ENCODE data around the gene KRT84.

DNA sequence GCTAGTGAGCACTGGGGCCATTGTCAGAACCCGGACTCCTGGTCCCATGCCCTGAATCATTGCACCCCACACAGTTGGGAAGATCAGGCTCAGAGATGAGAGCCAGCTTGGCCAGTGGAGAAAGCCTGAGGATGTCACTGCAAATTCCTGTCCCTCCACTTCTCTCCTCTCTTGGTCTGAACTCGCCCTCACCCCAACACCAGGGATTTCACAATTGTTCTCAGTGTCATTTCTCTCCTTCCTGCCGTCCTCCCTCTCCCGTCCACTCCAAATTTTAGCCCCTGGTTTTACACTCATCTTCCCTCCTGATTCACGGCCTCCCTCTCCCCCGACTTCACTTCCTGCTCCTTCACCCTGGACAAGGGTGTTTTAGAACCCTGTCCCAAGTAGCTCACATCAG is 37.6 kb upstream of the KRT84 start:
- TF ChIP-seq POLR2AphosphoS5 (IDR thresholded peaks at IDR 0.05): no peak
- no peak for TF ChIP-seq POLR2A (IDR thresholded peaks at IDR 0.05)

Data from suprapubic skin (tissue), 4 donors.